Mesenchymal stem cell (in vitro differentiated cells and primary cell): ENCODE results near the gene SLC24A3.

Source experiments
- DNase-seq: peaks from one replicate; pipeline ENCODE4 v3.0.0-alpha.2; 2013
- H2AFZ ChIP-seq: one replicate; pipeline ENCODE4 v1.6.1; 2013; ENCODE audit warnings: low read depth, mild to moderate bottlenecking, control low read depth, inconsistent platforms, low read length, moderate library complexity
- H2AK5ac ChIP-seq: 2 replicates; pipeline ENCODE4 v1.6.1; 2013; ENCODE audit warnings: low read length, moderate library complexity, mild to moderate bottlenecking, inconsistent platforms; ENCODE audit not compliant: severe bottlenecking
- H2BK120ac ChIP-seq: one replicate; pipeline ENCODE4 v1.6.1; 2013; ENCODE audit warnings: low read depth, mild to moderate bottlenecking, inconsistent platforms, low read length, moderate library complexity
- H2BK12ac ChIP-seq, 2 experiments: one replicate each; pipeline ENCODE4 v1.6.1; 2013; ENCODE audit warnings: inconsistent platforms in 2 of 2, low read length in 2 of 2, mild to moderate bottlenecking in 2 of 2, moderate library complexity in 2 of 2, control low read depth in 1 of 2
- H2BK15ac ChIP-seq: one replicate; pipeline ENCODE4 v1.6.1; 2013; ENCODE audit warnings: mild to moderate bottlenecking, low read depth, inconsistent platforms; ENCODE audit not compliant: poor library complexity, severe bottlenecking
- H2BK5ac ChIP-seq: 2 replicates; pipeline ENCODE4 v1.6.1; 2013; ENCODE audit warnings: low read depth, mild to moderate bottlenecking, low read length, control low read depth, inconsistent platforms; ENCODE audit not compliant: poor library complexity, severe bottlenecking
- H3K14ac ChIP-seq, 2 experiments: one replicate each; pipeline ENCODE4 v1.6.1; 2013; ENCODE audit warnings: inconsistent platforms in 2 of 2, low read length in 2 of 2, control low read depth in 1 of 2, mild to moderate bottlenecking in 1 of 2, moderate library complexity in 1 of 2
- H3K18ac ChIP-seq, 2 experiments: one replicate each; pipeline ENCODE4 v1.6.1; 2013; ENCODE audit warnings: inconsistent platforms in 2 of 2, low read length in 2 of 2, control low read depth in 1 of 2, low read depth in 1 of 2, mild to moderate bottlenecking in 1 of 2
- H3K23ac ChIP-seq, 2 experiments: one replicate each; pipeline ENCODE4 v1.6.1; 2013; ENCODE audit warnings: inconsistent platforms in 2 of 2, low read length in 2 of 2, mild to moderate bottlenecking in 2 of 2, moderate library complexity in 2 of 2, control low read depth in 1 of 2
- H3K27ac ChIP-seq: 2 replicates; pipeline ENCODE4 v1.5.1; 2013; ENCODE audit warnings: mild to moderate bottlenecking, moderate library complexity, low read length, control low read depth, inconsistent platforms; ENCODE audit not compliant: poor library complexity, severe bottlenecking
- H3K27me3 ChIP-seq, 2 experiments: 2 replicates each; pipeline versions ENCODE4 v1.6.1 to v1.7.0; 2013; ENCODE audit warnings: low read length in 2 of 2, mild to moderate bottlenecking in 2 of 2, moderate library complexity in 2 of 2, control low read depth in 1 of 2, inconsistent platforms in 1 of 2; ENCODE audit not compliant: control insufficient read depth in 1 of 2, insufficient read depth in 1 of 2
- H3K36me3 ChIP-seq, 2 experiments: 2 replicates each; pipeline versions ENCODE4 v1.6.1 to v1.7.0; 2013; ENCODE audit warnings: low read length in 2 of 2, control low read depth in 1 of 2, inconsistent platforms in 1 of 2, low read depth in 1 of 2, mild to moderate bottlenecking in 1 of 2; ENCODE audit not compliant: insufficient read depth in 2 of 2, control insufficient read depth in 1 of 2
- H3K4ac ChIP-seq, 2 experiments: one replicate each; pipeline ENCODE4 v1.6.1; 2013; ENCODE audit warnings: inconsistent platforms in 2 of 2, low read length in 2 of 2, mild to moderate bottlenecking in 2 of 2, moderate library complexity in 2 of 2, control low read depth in 1 of 2, low read depth in 1 of 2
- H3K4me1 ChIP-seq: 2 replicates; pipeline ENCODE4 v1.6.1; 2013; ENCODE audit warnings: low read depth, low read length, control low read depth; ENCODE audit not compliant: control insufficient read depth, insufficient read depth
- H3K4me2 ChIP-seq: 2 replicates; pipeline ENCODE4 v1.6.1; 2013; ENCODE audit warnings: low read length, mild to moderate bottlenecking, inconsistent platforms; ENCODE audit not compliant: poor library complexity, severe bottlenecking
- H3K4me3 ChIP-seq, 2 experiments: 2 replicates each; pipeline versions ENCODE4 v1.5.1 to v1.7.0; 2013; ENCODE audit warnings: low read length in 2 of 2, mild to moderate bottlenecking in 2 of 2, control low read depth in 1 of 2, low read depth in 1 of 2; ENCODE audit not compliant: insufficient read depth in 1 of 2
- H3K79me1 ChIP-seq: replicated peaks from 2 replicates; pipeline ENCODE4 v1.6.1; 2013; ENCODE audit warnings: mild to moderate bottlenecking, control low read depth, low read length, inconsistent platforms; ENCODE audit not compliant: poor library complexity, severe bottlenecking
- H3K9ac ChIP-seq: 2 replicates; pipeline ENCODE4 v1.7.0; 2013; ENCODE audit warnings: mild to moderate bottlenecking, low read length, moderate library complexity
- H3K9me3 ChIP-seq: 2 replicates; pipeline ENCODE4 v1.7.0; 2013; ENCODE audit warnings: mild to moderate bottlenecking, low read length; ENCODE audit not compliant: control insufficient read depth
- H4K8ac ChIP-seq: one replicate; pipeline ENCODE4 v1.6.1; 2013; ENCODE audit warnings: inconsistent platforms, mild to moderate bottlenecking, low read length, moderate library complexity
- H4K91ac ChIP-seq: one replicate; pipeline ENCODE4 v1.6.1; 2013; ENCODE audit warnings: mild to moderate bottlenecking, low read length, inconsistent platforms
- WGBS: methylation state at CpG from one replicate; pipeline ENCODE4 v1.1.7; 2013; ENCODE audit warnings: mixed read lengths; 5-methylcytosine and 5-hydroxymethylcytosine counted together

Gene SLC24A3

GRCh38 chr20:19668418-19668817 lies 456.0 kb downstream of the SLC24A3 start:
- peaks cover 34 to 42% of the 10 kb centered on the region in 2 experiments for H3K27me3 ChIP-seq
- H2AK5ac ChIP-seq = no peak overlapping the region
- H3K9me3 ChIP-seq = no peaks in the 10 kb centered on the region
- H3K4me3 ChIP-seq = no peak overlapping the region
- H3K4ac ChIP-seq = no peak overlapping the region
- DNase-seq = no peak
- 96% methylated on average over 3 of the region's 3 CpGs for WGBS
- H2BK12ac ChIP-seq = no peak overlapping the region
- no peak overlapping the region for H4K8ac ChIP-seq
- no peak overlapping the region for H3K9ac ChIP-seq
- H3K4me1 ChIP-seq = no peaks in the 10 kb centered on the region
- H3K27ac ChIP-seq = no peak overlapping the region
- H3K36me3 ChIP-seq = no peaks in the 10 kb centered on the region
- no peak overlapping the region for H2BK120ac ChIP-seq
- no peak overlapping the region for H3K18ac ChIP-seq
- no peak overlapping the region for H2AFZ ChIP-seq
- no peak overlapping the region for H2BK5ac ChIP-seq
- H2BK15ac ChIP-seq = no peak overlapping the region
- H3K14ac ChIP-seq = no peak overlapping the region
- no peaks in the 10 kb centered on the region for H3K79me1 ChIP-seq
- no peak overlapping the region for H3K23ac ChIP-seq
- H4K91ac ChIP-seq = no peak overlapping the region
- H3K4me2 ChIP-seq = no peak overlapping the region

- H2AK5ac ChIP-seq = no peak overlapping the region
- no peak overlapping the region for H2BK120ac ChIP-seq
- H2AFZ ChIP-seq = no peak overlapping the region
- WGBS = 92% methylated on average over 3 of the region's 3 CpGs
- H3K9me3 ChIP-seq = no peaks in the 10 kb centered on the region
- H3K27me3 ChIP-seq = peaks cover 20 to 29% of the 10 kb centered on the region in 2 experiments
- H2BK5ac ChIP-seq = no peak overlapping the region
- H3K4me2 ChIP-seq = no peak overlapping the region
- H4K91ac ChIP-seq = no peak overlapping the region
- no peaks in the 10 kb centered on the region for H3K36me3 ChIP-seq
- H3K79me1 ChIP-seq = no peaks in the 10 kb centered on the region
- H3K4me1 ChIP-seq = no peaks in the 10 kb centered on the region
- H3K4me3 ChIP-seq = no peak overlapping the region
- no peak overlapping the region for H3K9ac ChIP-seq
- no peak overlapping the region for H3K4ac ChIP-seq
- H2BK15ac ChIP-seq = no peak overlapping the region
- DNase-seq = no peak
- H3K18ac ChIP-seq = no peak overlapping the region
- H4K8ac ChIP-seq = no peak overlapping the region
- no peak overlapping the region for H2BK12ac ChIP-seq
- no peak overlapping the region for H3K23ac ChIP-seq
- no peak overlapping the region for H3K14ac ChIP-seq
- no peak overlapping the region for H3K27ac ChIP-seq
Observed at GRCh38 chr20:19670829-19671228, 458.4 kb downstream of the SLC24A3 start.

- H3K9ac ChIP-seq = no peak overlapping the region
- peaks cover 23 to 29% of the 10 kb centered on the region in 2 experiments for H3K27me3 ChIP-seq
- no peak overlapping the region for H2BK120ac ChIP-seq
- DNase-seq = no peak
- no peaks in the 10 kb centered on the region for H3K9me3 ChIP-seq
- H3K4ac ChIP-seq = no peak overlapping the region
- no peak overlapping the region for H2AFZ ChIP-seq
- no peak overlapping the region for H3K18ac ChIP-seq
- no peak overlapping the region for H2BK12ac ChIP-seq
- no peak overlapping the region for H2AK5ac ChIP-seq
- no peak overlapping the region for H2BK5ac ChIP-seq
- no peak overlapping the region for H2BK15ac ChIP-seq
- no peak overlapping the region for H4K8ac ChIP-seq
- no peak overlapping the region for H3K4me2 ChIP-seq
- 83% methylated on average over 1 of the region's 1 CpG for WGBS
- H4K91ac ChIP-seq = no peak overlapping the region
- no peaks in the 10 kb centered on the region for H3K36me3 ChIP-seq
- H3K4me1 ChIP-seq = no peaks in the 10 kb centered on the region
- H3K27ac ChIP-seq = no peak overlapping the region
- no peak overlapping the region for H3K14ac ChIP-seq
- H3K79me1 ChIP-seq = no peaks in the 10 kb centered on the region
- no peak overlapping the region for H3K23ac ChIP-seq
- no peak overlapping the region for H3K4me3 ChIP-seq
Observed at GRCh38 chr20:19671374-19671773, 458.9 kb downstream of the SLC24A3 start.

- Histone ChIP-seq H4K8ac (no peak overlapping the region), H3K9me3 (no peaks in the 10 kb centered on the region), H2BK120ac (no peak overlapping the region), H3K4me2 (no peak overlapping the region), H2AK5ac (no peak overlapping the region), H3K27ac (no peak overlapping the region), H2AFZ (no peak overlapping the region), H3K27me3 (peaks cover 21 to 34% of the 10 kb centered on the region in 2 experiments), H3K14ac (no peak overlapping the region), H3K9ac (no peak overlapping the region), H3K4me1 (no peaks in the 10 kb centered on the region), H2BK15ac (no peak overlapping the region), H3K23ac (no peak overlapping the region), H2BK5ac (no peak overlapping the region), H3K79me1 (no peaks in the 10 kb centered on the region), H3K4ac (no peak overlapping the region), H3K4me3 (no peak overlapping the region), H2BK12ac (no peak overlapping the region), H3K18ac (no peak overlapping the region), H3K36me3 (no peaks in the 10 kb centered on the region), H4K91ac (no peak overlapping the region)
- no peak for DNase-seq
- 85% methylated on average over 5 of the region's 5 CpGs for WGBS
Observed at GRCh38 chr20:19672498-19672897, 460.1 kb downstream of the SLC24A3 start.
